Endothelial cell of umbilical vein (primary cell): ENCODE data around the gene WBP2NL. TPM values are rescaled to one million over a fixed set of nuclear protein-coding genes. Genes with fewer than 3 reads are reported as not detected.

Experiments
- BruUV-seq: library from RNA; stranded (reverse); fragments of 400-500 nt; replicated peaks from 2 replicates; lab custom pipeline; 2021; lab: Mats Ljungman, UMichigan
- CTCF ChIA-PET: fragments of 300-600, 350-600 bp; sonication (Branson Sonifier 250); formaldehyde crosslinking; loops from one replicate; lab custom pipeline; 2021; ENCODE audit warnings: antibody characterized with exemption, inconsistent platforms; lab: Charles Lee
- POLR2A ChIA-PET: fragments of 300-600, 350-600 bp; sonication (Branson Sonifier 250); formaldehyde crosslinking; loops from one replicate; lab custom pipeline; 2021; ENCODE audit warnings: antibody characterized with exemption, inconsistent platforms; lab: Charles Lee
- DNase-seq: peaks from one replicate; pipeline ENCODE4 v3.0.0-alpha.2; 2011; ENCODE audit warnings: low read depth, low spot score
- FAIRE-seq: peaks from 2 replicates; lab custom pipeline; 2011; peaks lifted over from hg19 to GRCh38; lab: Jason Lieb, UNC
- H2AFZ ChIP-seq: 2 replicates; pipeline ENCODE4 v1.6.0; 2012; ENCODE audit warnings: low read depth, low read length, control low read depth, inconsistent platforms
- H3K27ac ChIP-seq: 2 replicates; pipeline ENCODE4 v1.5.1; 2011; ENCODE audit warnings: low read depth, mild to moderate bottlenecking, control low read depth, low read length, moderate library complexity; ENCODE audit not compliant: insufficient read depth
- H3K27me3 ChIP-seq, 2 experiments: 2 replicates each; pipeline versions ENCODE4 v1.6.0 to v1.6.1; 2011; ENCODE audit warnings: low read length in 2 of 2, mixed read lengths in 1 of 2; ENCODE audit not compliant: control insufficient read depth in 2 of 2, insufficient read depth in 2 of 2
- H3K36me3 ChIP-seq, 2 experiments: 2 replicates in 1 of 2; 3 replicates in 1 of 2; pipeline ENCODE4 v1.5.1; 2011; ENCODE audit warnings: low read length in 2 of 2, mild to moderate bottlenecking in 1 of 2, moderate library complexity in 1 of 2; ENCODE audit not compliant: control insufficient read depth in 2 of 2, insufficient read depth in 2 of 2; ENCODE audit errors: extremely low read depth in 1 of 2
- H3K4me1 ChIP-seq: 3 replicates; pipeline ENCODE4 v1.5.1; 2011; ENCODE audit warnings: mild to moderate bottlenecking, low read length; ENCODE audit not compliant: control insufficient read depth, insufficient read depth; ENCODE audit errors: extremely low read depth
- H3K4me2 ChIP-seq: 2 replicates; pipeline ENCODE4 v1.6.1; 2011; ENCODE audit warnings: low read length, control low read depth, mixed read lengths; ENCODE audit not compliant: insufficient read depth
- H3K4me3 ChIP-seq, 3 experiments: fragments of 200-600 bp in 1 of 3; sonication (generic), shearing (Covaris generic) in 1 of 3; replicated peaks in 1 of 3; 2 replicates each; pipeline ENCODE4 v1.5.1; 2011 to 2016; ENCODE audit warnings: control low read depth in 3 of 3, low read length in 3 of 3, mild to moderate bottlenecking in 2 of 3, inconsistent platforms in 1 of 3, low read depth in 1 of 3, moderate library complexity in 1 of 3; ENCODE audit not compliant: insufficient read depth in 1 of 3
- H3K79me2 ChIP-seq: 2 replicates; pipeline ENCODE4 v1.6.0; 2012; ENCODE audit warnings: low read length, inconsistent platforms; ENCODE audit not compliant: control insufficient read depth, insufficient read depth
- H3K9ac ChIP-seq: replicated peaks from 2 replicates; pipeline ENCODE3; 2011; ENCODE audit warnings: low read length, control low read depth; ENCODE audit not compliant: insufficient read depth; ENCODE audit errors: extremely low read depth
- H3K9me1 ChIP-seq: replicated peaks from 3 replicates; pipeline ENCODE4 v1.6.0; 2011; ENCODE audit warnings: mild to moderate bottlenecking, low read length; ENCODE audit not compliant: control insufficient read depth, insufficient read depth; ENCODE audit errors: extremely low read depth
- H3K9me3 ChIP-seq: replicated peaks from 2 replicates; pipeline ENCODE4 v1.5.1; 2012; ENCODE audit warnings: low read length, inconsistent platforms; ENCODE audit not compliant: control insufficient read depth, insufficient read depth
- H4K20me1 ChIP-seq: replicated peaks from 2 replicates; pipeline ENCODE3; 2011; ENCODE audit warnings: mild to moderate bottlenecking, low read length; ENCODE audit not compliant: control insufficient read depth, insufficient read depth; ENCODE audit errors: extremely low read depth
- CTCF ChIP-seq, 2 donors: IDR thresholded peaks; 1 replicate in 1 of 2; 2 replicates in 1 of 2; pipeline ENCODE4 v1.5.1; 2011; ENCODE audit warnings: low read length in 2 of 2, mild to moderate bottlenecking in 2 of 2, moderate library complexity in 2 of 2, control low read depth in 1 of 2, inconsistent platforms in 1 of 2, low read depth in 1 of 2; ENCODE audit not compliant: insufficient read depth in 1 of 2; ENCODE audit errors: extremely low read depth in 1 of 2
- EZH2 ChIP-seq: IDR thresholded peaks from 2 replicates; pipeline ENCODE4 v1.6.1; 2012; ENCODE audit warnings: borderline replicate concordance, low read depth, mild to moderate bottlenecking, moderate library complexity, low read length, inconsistent platforms; ENCODE audit not compliant: severe bottlenecking
- GATA2 ChIP-seq: IDR thresholded peaks from 2 replicates; pipeline ENCODE4 v1.7.0; 2011; ENCODE audit warnings: low read depth, mild to moderate bottlenecking, moderate library complexity, mixed read lengths, low read length; ENCODE audit not compliant: insufficient read length, insufficient read depth
- MYC ChIP-seq: IDR thresholded peaks from one replicate; pipeline ENCODE4 v1.6.1; 2011; ENCODE audit warnings: mild to moderate bottlenecking, low read depth, low read length
- POLR2AphosphoS5 ChIP-seq: IDR thresholded peaks from 2 replicates; pipeline ENCODE4 v1.6.1; 2012; ENCODE audit warnings: low read depth, mild to moderate bottlenecking, control low read depth, low read length, moderate library complexity; ENCODE audit not compliant: insufficient read depth
- dilution Hi-C: fragments of 300-500 bp; cut with MboI; formaldehyde crosslinking; loops from one replicate; pipeline ENCODE4 v1.15.0; 2019; ENCODE audit warnings: low sequenced_read_pairs; ENCODE audit not compliant: extremely low pct_ligation_motif_present
- intact Hi-C: fragments of 100-400 bp; cut with micrococcal nuclease; formaldehyde crosslinking; loops from one replicate; pipeline ENCODE4 v1.10.0; 2022
- polyA plus RNA-seq, 4 experiments: library from polyadenylated mRNA; depleted of rRNA in 3 of 4; stranded (reverse) in 3 of 4; unstranded in 1 of 4; fragments of >200 nt; gene quantifications; 2 replicates each; pipeline versions ENCODE4 v1.2.1 to v1.2.3, GENCODE V29; 2011 to 2012; ENCODE audit warnings: missing spikeins in 1 of 4
- total RNA-seq: library from RNA; stranded (reverse); gene quantifications from 2 replicates; pipeline ENCODE4 v1.2.3, GENCODE V29; 2021

WBP2NL gene
- total and polyA plus RNA-seq, 2 donors (not counting 3 experiments of a cell fraction or from before 2014, with no cell fraction given) = 0.08 to 0.27 TPM

GRCh38 chr22:42026705-42027104 is 28.1 kb downstream of the WBP2NL start:
- intact Hi-C loops = no loop called here
- BruUV-seq = no TSS peak
- no peak overlapping the region for H3K4me2 ChIP-seq

GRCh38 chr22:42033263-42034181 is 34.9 kb downstream of the WBP2NL start:
- Histone ChIP-seq H3K36me3 (no peaks in the 10 kb centered on the region), H3K9me3 (no peaks in the 10 kb centered on the region), H2AFZ (no peak overlapping the region), H3K9ac (no peak overlapping the region), H3K4me3 (no peak overlapping the region), H3K27ac (no peak overlapping the region), H3K4me2 (no peak overlapping the region), H3K79me2 (no peaks in the 10 kb centered on the region), H4K20me1 (no peaks in the 10 kb centered on the region), H3K27me3 (peaks cover 6 to 13% of the 10 kb centered on the region in 2 experiments), H3K4me1 (no peaks in the 10 kb centered on the region), H3K9me1 (no peaks in the 10 kb centered on the region)
- ChIA-PET POLR2A (no interaction called here), CTCF (interaction anchor here (1.0 to 1.2 kb wide), 3 partner anchors 8 to 13 kb away, joined by 3 to 4 read pairs (median 3); no protein-coding TSS in a partner anchor)
- no peak for TF ChIP-seq MYC
- no peak for TF ChIP-seq CTCF (IDR thresholded peaks at IDR 0.05; ENCODE audit: extremely low read depth in 1 of 2, insufficient read depth in 1 of 2, low read depth in 1 of 2, low read length in 2 of 2)
- TF ChIP-seq POLR2AphosphoS5 = no peak
- TF ChIP-seq EZH2 = no peak
- intact Hi-C loops (no loop called here), dilution Hi-C loops (no loop called here)
- BruUV-seq = no TSS peak
- DNase-seq (no peak), FAIRE-seq (no peak)

More at GRCh38 chr22:42026705-42027104, 28.1 kb downstream of the WBP2NL start:
- TF ChIP-seq POLR2AphosphoS5 (no peak), GATA2 (no peak)
- ChIA-PET CTCF (no interaction called here), POLR2A (no interaction called here)
- H3K27me3 ChIP-seq = peaks cover 3 to 13% of the 10 kb centered on the region in 2 experiments
- H3K4me1 ChIP-seq = no peaks in the 10 kb centered on the region
- no peak overlapping the region for H3K9ac ChIP-seq
- H3K9me3 ChIP-seq = no peaks in the 10 kb centered on the region
- no peaks in the 10 kb centered on the region for H3K79me2 ChIP-seq
- DNase-seq = no peak
- no peaks in the 10 kb centered on the region for H3K9me1 ChIP-seq
- no peak overlapping the region for H3K27ac ChIP-seq
- no peak overlapping the region for H2AFZ ChIP-seq
- no peaks in the 10 kb centered on the region for H4K20me1 ChIP-seq
- H3K36me3 ChIP-seq = no peaks in the 10 kb centered on the region
- dilution Hi-C loops = no loop called here
- no peak overlapping the region for H3K4me3 ChIP-seq
- no peak for FAIRE-seq
